ENCODE results near the gene TNFAIP8L2.
A peak's percentile ranks its signal among the peaks of the same experiment; 100 is the strongest.

TNFAIP8L2 gene

GRCh38 chr1:151147132-151147503, 9.3 kb upstream of the TNFAIP8L2 start:
- H3K79me2 ChIP-seq (ENCODE audit: low read length), result no peaks in the 10 kb centered on the region
- H3K36me3 ChIP-seq (replicated peaks; ENCODE audit: insufficient read depth, low read length), result no peaks in the 10 kb centered on the region
- H3K27me3 ChIP-seq (replicated peaks; ENCODE audit: insufficient read depth, low read length), result peaks cover 15% of the 10 kb centered on the region
- DNase-seq, result no peak
- H2AFZ ChIP-seq (ENCODE audit: low read length), result peak overlapping the region; percentile 99
- H3K4me2 ChIP-seq (ENCODE audit: low read depth, low read length), result peak overlapping the region; percentile 100
- H3K27ac ChIP-seq (ENCODE audit: low read length), result no peak overlapping the region
- TF ChIP-seq EZH2phosphoT487 (IDR thresholded peaks at IDR 0.05; ENCODE audit: low read length) (no peak), EZH2 (optimal IDR thresholded peaks at IDR 0.05; ENCODE audit: low read depth, low read length) (no peak), CTCF (IDR thresholded peaks at IDR 0.05; ENCODE audit: low read length) (no peak)
- H4K20me1 ChIP-seq (ENCODE audit: insufficient read depth, low read length), result no peaks in the 10 kb centered on the region
- H3K4me1 ChIP-seq (ENCODE audit: low read length), result peaks cover 8% of the 10 kb centered on the region; the same call in 1 of the 2 replicates
- no peaks in the 10 kb centered on the region for H3K9me2 ChIP-seq (replicated peaks; ENCODE audit: insufficient read depth, low read length)
- H3F3A ChIP-seq (ENCODE audit: insufficient read depth, low read length), result no peaks in the 10 kb centered on the region
- H3K9me3 ChIP-seq (replicated peaks; ENCODE audit: insufficient read depth, low read length), result no peaks in the 10 kb centered on the region
- peak overlapping the region; percentile 56; the same call in 1 of the 2 replicates for H3K9ac ChIP-seq (ENCODE audit: low read length)
- peak overlapping the region; percentile 96 for H3K4me3 ChIP-seq (ENCODE audit: low read length)

- H3K4me1 ChIP-seq (ENCODE audit: low read length), result peaks cover 8% of the 10 kb centered on the region; the same call in 1 of the 2 replicates
- H3F3A ChIP-seq (ENCODE audit: insufficient read depth, low read length), result no peaks in the 10 kb centered on the region
- no peak overlapping the region for H3K27ac ChIP-seq (ENCODE audit: low read length)
- DNase-seq, result no peak
- TF ChIP-seq EZH2 (optimal IDR thresholded peaks at IDR 0.05; ENCODE audit: low read depth, low read length) (no peak), EZH2phosphoT487 (IDR thresholded peaks at IDR 0.05; ENCODE audit: low read length) (no peak), CTCF (IDR thresholded peaks at IDR 0.05; ENCODE audit: low read length) (no peak)
- no peaks in the 10 kb centered on the region for H3K9me2 ChIP-seq (replicated peaks; ENCODE audit: insufficient read depth, low read length)
- H3K9ac ChIP-seq (ENCODE audit: low read length), result no peak overlapping the region
- no peak overlapping the region for H3K4me3 ChIP-seq (ENCODE audit: low read length)
- H3K9me3 ChIP-seq (replicated peaks; ENCODE audit: insufficient read depth, low read length), result no peaks in the 10 kb centered on the region
- H3K27me3 ChIP-seq (replicated peaks; ENCODE audit: insufficient read depth, low read length), result peaks cover 15% of the 10 kb centered on the region
- no peak overlapping the region for H2AFZ ChIP-seq (ENCODE audit: low read length)
- no peaks in the 10 kb centered on the region for H3K79me2 ChIP-seq (ENCODE audit: low read length)
- no peaks in the 10 kb centered on the region for H4K20me1 ChIP-seq (ENCODE audit: insufficient read depth, low read length)
- no peaks in the 10 kb centered on the region for H3K36me3 ChIP-seq (replicated peaks; ENCODE audit: insufficient read depth, low read length)
- H3K4me2 ChIP-seq (ENCODE audit: low read depth, low read length), result peak overlapping the region; percentile 100; the same call in 1 of the 2 replicates
Measured at GRCh38 chr1:151147665-151148064, 8.8 kb upstream of the TNFAIP8L2 start.

GRCh38 chr1:151157067-151157531, 650 bp downstream of the TNFAIP8L2 start:
- Histone ChIP-seq H3K9me2 (replicated peaks; ENCODE audit: insufficient read depth, low read length) (no peaks in the 10 kb centered on the region), H3K27me3 (replicated peaks; ENCODE audit: insufficient read depth, low read length) (no peaks in the 10 kb centered on the region), H3F3A (ENCODE audit: insufficient read depth, low read length) (no peaks in the 10 kb centered on the region), H3K9me3 (replicated peaks; ENCODE audit: insufficient read depth, low read length) (no peaks in the 10 kb centered on the region), H3K36me3 (replicated peaks; ENCODE audit: insufficient read depth, low read length) (no peaks in the 10 kb centered on the region), H3K79me2 (ENCODE audit: low read length) (no peaks in the 10 kb centered on the region), H3K4me1 (ENCODE audit: low read length) (no peaks in the 10 kb centered on the region), H3K9ac (ENCODE audit: low read length) (no peak overlapping the region), H3K4me2 (ENCODE audit: low read depth, low read length) (no peak overlapping the region), H2AFZ (ENCODE audit: low read length) (no peak overlapping the region), H3K27ac (ENCODE audit: low read length) (no peak overlapping the region), H3K4me3 (ENCODE audit: low read length) (no peak overlapping the region), H4K20me1 (ENCODE audit: insufficient read depth, low read length) (no peaks in the 10 kb centered on the region)
- TF ChIP-seq EZH2 (optimal IDR thresholded peaks at IDR 0.05; ENCODE audit: low read depth, low read length) (no peak), CTCF (IDR thresholded peaks at IDR 0.05; ENCODE audit: low read length) (no peak), EZH2phosphoT487 (IDR thresholded peaks at IDR 0.05; ENCODE audit: low read length) (no peak)
- no peak for DNase-seq

All from MM.1S (cell line).